Measurements from ENCODE around the gene SYT14.

Gene SYT14

DNA sequence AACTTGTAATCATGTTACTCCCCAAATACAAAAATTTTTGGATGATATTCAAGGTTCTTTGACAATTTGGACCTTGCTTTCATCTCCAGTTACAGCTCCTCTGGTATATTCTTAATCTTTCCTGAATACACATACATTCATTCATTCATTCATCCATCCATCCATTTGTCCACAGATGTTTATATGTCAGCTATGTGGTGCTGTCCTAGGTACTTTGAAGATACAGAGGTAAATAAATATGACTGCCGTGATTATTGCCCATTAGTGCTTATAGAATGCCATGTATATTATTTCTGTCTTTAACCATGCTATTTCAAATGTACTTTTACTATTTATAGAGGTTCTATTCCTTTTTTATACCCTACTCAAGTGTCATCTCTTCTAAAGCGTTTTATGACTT lies 72.1 kb downstream of the SYT14 start:
- Histone ChIP-seq H2AK5ac (ENCODE audit: low read length) (no peak overlapping the region), H3K23ac (ENCODE audit: low read length) (no peak overlapping the region), H3K27ac (ENCODE audit: low read depth, low read length) (no peak overlapping the region), H3K27me3 (ENCODE audit: insufficient read depth, low read length) (no peaks in the 10 kb centered on the region), H4K91ac (ENCODE audit: low read depth, low read length) (no peak overlapping the region), H3K9me3 (ENCODE audit: insufficient read depth, low read depth, low read length) (no peaks in the 10 kb centered on the region), H2BK120ac (ENCODE audit: insufficient read depth, low read length, poor library complexity) (no peak overlapping the region), H3K79me2 (ENCODE audit: control insufficient read depth, insufficient read depth, low read length, poor library complexity) (no peaks in the 10 kb centered on the region), H3K18ac (ENCODE audit: low read length) (no peak overlapping the region), H3K4ac (ENCODE audit: low read depth, low read length) (no peak overlapping the region), H4K12ac (ENCODE audit: low read depth, low read length) (no peak overlapping the region), H3K36me3 (ENCODE audit: control insufficient read depth in 1 of 2, insufficient read depth in 2 of 2, low read length in 2 of 2) (no peaks in the 10 kb centered on the region), H3K4me3 (ENCODE audit: low read depth, low read length) (no peak overlapping the region), H4K8ac (ENCODE audit: low read depth, low read length) (no peak overlapping the region), H3K4me2 (ENCODE audit: low read length) (no peak overlapping the region), H3K14ac (ENCODE audit: low read length) (no peak overlapping the region), H2AFZ (ENCODE audit: insufficient read depth, low read length, poor library complexity) (no peak overlapping the region), H3K79me1 (ENCODE audit: low read length) (no peaks in the 10 kb centered on the region), H3K4me1 (ENCODE audit: control insufficient read depth in 1 of 2, insufficient read depth in 2 of 2, low read length in 2 of 2) (no peaks in the 10 kb centered on the region), H2BK12ac (ENCODE audit: low read length) (no peak overlapping the region), H2BK5ac (ENCODE audit: low read depth, low read length, poor library complexity) (no peak overlapping the region), H3K9ac (ENCODE audit: low read length) (no peak overlapping the region)
- DNase-seq: no peak
- WGBS (ENCODE audit: extremely low coverage, insufficient coverage, insufficient read length): no CpG with 5 or more reads among the region's 2 CpGs

DNA sequence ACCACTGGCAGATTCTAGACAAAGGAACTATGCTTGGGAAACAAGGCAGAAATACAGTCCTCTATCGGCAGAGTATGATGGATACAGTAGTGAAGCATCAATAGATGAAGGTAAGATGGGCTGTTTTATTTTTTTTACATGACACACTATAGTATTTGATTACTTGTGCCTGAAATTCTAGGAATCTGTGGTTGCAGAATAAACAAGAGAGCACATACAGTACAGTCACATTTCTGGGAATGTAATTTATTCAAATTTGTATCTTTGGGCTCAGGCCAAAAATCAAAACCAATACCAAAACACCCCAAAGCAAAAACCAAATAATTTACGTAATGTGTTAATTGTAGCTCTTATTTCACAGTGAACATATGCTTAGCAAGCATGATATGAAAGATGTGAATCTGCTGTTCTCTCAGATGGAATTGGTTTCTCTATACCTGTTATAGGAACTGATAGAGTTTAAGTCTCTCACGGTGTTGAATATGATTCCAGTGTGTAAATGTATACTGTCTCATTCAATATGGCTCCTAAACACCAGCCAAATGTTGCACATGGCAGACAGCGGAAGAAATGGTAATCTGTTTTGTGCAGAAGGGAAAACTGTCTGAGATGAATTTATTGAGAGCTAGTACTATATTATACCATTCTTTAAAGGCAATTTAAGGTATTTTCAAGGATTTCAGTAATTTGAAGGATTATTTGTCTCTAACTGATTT lies 83.3 kb downstream of the SYT14 start:
- Histone ChIP-seq H3K79me2 (ENCODE audit: control insufficient read depth, insufficient read depth, low read length, poor library complexity) (no peaks in the 10 kb centered on the region), H3K27ac (ENCODE audit: low read depth, low read length) (no peak overlapping the region), H3K4ac (ENCODE audit: low read depth, low read length) (no peak overlapping the region), H4K12ac (ENCODE audit: low read depth, low read length) (no peak overlapping the region), H3K18ac (ENCODE audit: low read length) (no peak overlapping the region), H2AK5ac (ENCODE audit: low read length) (no peak overlapping the region), H2BK120ac (ENCODE audit: insufficient read depth, low read length, poor library complexity) (no peak overlapping the region), H2AFZ (ENCODE audit: insufficient read depth, low read length, poor library complexity) (no peak overlapping the region), H3K4me1 (ENCODE audit: control insufficient read depth in 1 of 2, insufficient read depth in 2 of 2, low read length in 2 of 2) (no peaks in the 10 kb centered on the region), H3K4me2 (ENCODE audit: low read length) (no peak overlapping the region), H3K23ac (ENCODE audit: low read length) (no peak overlapping the region), H3K4me3 (ENCODE audit: low read depth, low read length) (no peak overlapping the region), H3K27me3 (ENCODE audit: insufficient read depth, low read length) (no peaks in the 10 kb centered on the region), H3K9ac (ENCODE audit: low read length) (no peak overlapping the region), H3K14ac (ENCODE audit: low read length) (no peak overlapping the region), H2BK5ac (ENCODE audit: low read depth, low read length, poor library complexity) (no peak overlapping the region), H3K79me1 (ENCODE audit: low read length) (no peaks in the 10 kb centered on the region), H4K8ac (ENCODE audit: low read depth, low read length) (no peak overlapping the region), H2BK12ac (ENCODE audit: low read length) (no peak overlapping the region), H4K91ac (ENCODE audit: low read depth, low read length) (no peak overlapping the region), H3K9me3 (ENCODE audit: insufficient read depth, low read depth, low read length) (no peaks in the 10 kb centered on the region), H3K36me3 (ENCODE audit: control insufficient read depth in 1 of 2, insufficient read depth in 2 of 2, low read length in 2 of 2) (no peaks in the 10 kb centered on the region)
- no CpG with 5 or more reads among the region's 4 CpGs for WGBS (ENCODE audit: extremely low coverage, insufficient coverage, insufficient read length)
- no peak for DNase-seq

DNA sequence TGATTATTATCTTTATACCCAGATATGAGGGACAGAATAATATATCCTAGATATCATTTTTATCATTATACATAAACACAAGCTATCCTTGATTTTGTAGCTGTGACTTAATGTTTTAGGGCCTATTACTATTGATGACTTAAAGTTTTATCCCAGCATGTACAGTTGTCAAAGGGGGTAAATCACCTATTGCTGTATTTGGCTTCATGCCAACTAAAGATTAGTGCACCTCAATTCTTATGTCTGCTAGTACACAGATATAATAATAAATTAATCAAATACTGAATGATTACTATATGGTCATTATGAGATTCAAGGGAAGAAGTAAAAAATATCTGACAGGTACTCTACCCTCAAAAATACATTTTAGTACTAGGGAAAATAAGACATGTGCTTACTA lies 84.0 kb downstream of the SYT14 start:
- Histone ChIP-seq H2BK12ac (ENCODE audit: low read length) (no peak overlapping the region), H3K4me1 (ENCODE audit: control insufficient read depth in 1 of 2, insufficient read depth in 2 of 2, low read length in 2 of 2) (no peaks in the 10 kb centered on the region)

DNA sequence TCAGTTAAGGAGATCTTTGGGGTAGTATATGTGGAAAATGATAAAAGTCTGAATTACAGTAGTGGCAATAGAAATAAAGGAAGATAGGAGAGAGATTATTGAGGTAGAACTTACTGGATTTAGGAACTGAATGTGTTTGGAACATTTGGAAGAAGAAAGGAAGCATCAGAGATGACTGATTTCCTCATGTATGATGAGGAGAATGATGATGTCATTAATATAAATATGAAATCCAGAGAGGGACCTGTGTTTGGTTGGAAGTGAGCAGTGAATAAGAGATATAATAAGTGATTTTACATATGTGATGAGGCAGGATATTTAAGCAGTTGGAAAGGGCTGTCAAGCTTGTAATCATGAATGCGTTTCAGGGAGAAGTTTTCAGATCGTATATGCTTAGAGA lies 86.3 kb downstream of the SYT14 start:
- H3K27ac ChIP-seq (ENCODE audit: low read depth, low read length): no peak overlapping the region
- H3K23ac ChIP-seq (ENCODE audit: low read length): no peak overlapping the region
- no peaks in the 10 kb centered on the region for H3K4me1 ChIP-seq (ENCODE audit: control insufficient read depth in 1 of 2, insufficient read depth in 2 of 2, low read length in 2 of 2)
- H4K8ac ChIP-seq (ENCODE audit: low read depth, low read length): no peak overlapping the region
- H2BK120ac ChIP-seq (ENCODE audit: insufficient read depth, low read length, poor library complexity): no peak overlapping the region
- no peaks in the 10 kb centered on the region for H3K79me1 ChIP-seq (ENCODE audit: low read length)
- no peaks in the 10 kb centered on the region for H3K79me2 ChIP-seq (ENCODE audit: control insufficient read depth, insufficient read depth, low read length, poor library complexity)
- H4K12ac ChIP-seq (ENCODE audit: low read depth, low read length): no peak overlapping the region
- H3K27me3 ChIP-seq (ENCODE audit: insufficient read depth, low read length): no peaks in the 10 kb centered on the region
- H3K4me3 ChIP-seq (ENCODE audit: low read depth, low read length): no peak overlapping the region
- H2BK5ac ChIP-seq (ENCODE audit: low read depth, low read length, poor library complexity): no peak overlapping the region
- H2AK5ac ChIP-seq (ENCODE audit: low read length): no peak overlapping the region
- H3K14ac ChIP-seq (ENCODE audit: low read length): no peak overlapping the region
- no peak overlapping the region for H3K4ac ChIP-seq (ENCODE audit: low read depth, low read length)
- H3K18ac ChIP-seq (ENCODE audit: low read length): no peak overlapping the region
- no peak overlapping the region for H2AFZ ChIP-seq (ENCODE audit: insufficient read depth, low read length, poor library complexity)
- DNase-seq: no peak
- no peak overlapping the region for H3K9ac ChIP-seq (ENCODE audit: low read length)
- H2BK12ac ChIP-seq (ENCODE audit: low read length): no peak overlapping the region
- H4K91ac ChIP-seq (ENCODE audit: low read depth, low read length): no peak overlapping the region
- no peak overlapping the region for H3K4me2 ChIP-seq (ENCODE audit: low read length)
- no peaks in the 10 kb centered on the region for H3K36me3 ChIP-seq (ENCODE audit: control insufficient read depth in 1 of 2, insufficient read depth in 2 of 2, low read length in 2 of 2)
- H3K9me3 ChIP-seq (ENCODE audit: insufficient read depth, low read depth, low read length): no peaks in the 10 kb centered on the region
- no CpG with 5 or more reads among the region's 2 CpGs for WGBS (ENCODE audit: extremely low coverage, insufficient coverage, insufficient read length)

More for the DNA sequence above, 84.0 kb downstream of the SYT14 start:
- Histone ChIP-seq H3K79me2 (ENCODE audit: control insufficient read depth, insufficient read depth, low read length, poor library complexity) (no peaks in the 10 kb centered on the region), H3K14ac (ENCODE audit: low read length) (no peak overlapping the region), H3K9me3 (ENCODE audit: insufficient read depth, low read depth, low read length) (no peaks in the 10 kb centered on the region), H3K36me3 (ENCODE audit: control insufficient read depth in 1 of 2, insufficient read depth in 2 of 2, low read length in 2 of 2) (no peaks in the 10 kb centered on the region), H3K79me1 (ENCODE audit: low read length) (no peaks in the 10 kb centered on the region), H2AK5ac (ENCODE audit: low read length) (no peak overlapping the region), H3K4me3 (ENCODE audit: low read depth, low read length) (no peak overlapping the region), H3K9ac (ENCODE audit: low read length) (no peak overlapping the region), H2AFZ (ENCODE audit: insufficient read depth, low read length, poor library complexity) (no peak overlapping the region), H4K12ac (ENCODE audit: low read depth, low read length) (no peak overlapping the region), H4K91ac (ENCODE audit: low read depth, low read length) (no peak overlapping the region), H3K4ac (ENCODE audit: low read depth, low read length) (no peak overlapping the region), H3K18ac (ENCODE audit: low read length) (no peak overlapping the region), H3K27ac (ENCODE audit: low read depth, low read length) (no peak overlapping the region), H3K4me2 (ENCODE audit: low read length) (no peak overlapping the region), H4K8ac (ENCODE audit: low read depth, low read length) (no peak overlapping the region), H2BK120ac (ENCODE audit: insufficient read depth, low read length, poor library complexity) (no peak overlapping the region), H3K23ac (ENCODE audit: low read length) (no peak overlapping the region), H2BK5ac (ENCODE audit: low read depth, low read length, poor library complexity) (no peak overlapping the region), H3K27me3 (ENCODE audit: insufficient read depth, low read length) (no peaks in the 10 kb centered on the region)
- DNase-seq: no peak
